ENCODE measurements around the gene KCNAB1. TPM values are rescaled to one million over a fixed set of nuclear protein-coding genes. Genes with fewer than 3 reads are reported as not detected.

The KCNAB1 gene
- total RNA-seq, 4 donors from 2014 or later: 10.9 to 17.1 (median 13.3) TPM

DNA sequence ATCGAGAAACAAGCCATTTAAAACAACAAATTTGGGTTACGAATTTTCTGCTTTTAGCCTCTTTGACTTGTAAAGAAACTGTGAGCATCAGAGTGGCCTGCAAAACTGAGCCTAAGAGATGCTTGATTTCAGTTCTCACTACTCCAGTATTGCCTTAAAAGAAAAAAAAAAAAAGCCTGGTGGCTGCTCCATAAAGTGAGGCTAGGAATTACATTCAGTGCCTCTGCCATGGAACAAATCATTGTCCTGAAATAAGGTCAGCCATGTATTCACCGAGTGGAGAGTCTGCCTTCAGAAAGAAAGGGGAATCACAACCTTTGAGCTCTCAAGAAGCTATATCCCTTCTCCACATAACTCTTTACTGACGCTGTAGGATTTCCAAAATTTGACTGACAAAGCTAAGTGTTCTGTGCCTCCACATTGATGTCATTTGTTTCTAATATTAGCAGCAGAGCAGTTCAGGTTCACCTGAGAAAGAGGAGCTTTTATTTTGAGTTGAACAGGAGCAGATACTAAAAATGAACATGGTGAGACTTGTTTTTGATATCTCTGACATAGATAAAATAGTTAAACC is 297.3 kb downstream of the KCNAB1 start:
- TF ChIP-seq, protein P1, sequence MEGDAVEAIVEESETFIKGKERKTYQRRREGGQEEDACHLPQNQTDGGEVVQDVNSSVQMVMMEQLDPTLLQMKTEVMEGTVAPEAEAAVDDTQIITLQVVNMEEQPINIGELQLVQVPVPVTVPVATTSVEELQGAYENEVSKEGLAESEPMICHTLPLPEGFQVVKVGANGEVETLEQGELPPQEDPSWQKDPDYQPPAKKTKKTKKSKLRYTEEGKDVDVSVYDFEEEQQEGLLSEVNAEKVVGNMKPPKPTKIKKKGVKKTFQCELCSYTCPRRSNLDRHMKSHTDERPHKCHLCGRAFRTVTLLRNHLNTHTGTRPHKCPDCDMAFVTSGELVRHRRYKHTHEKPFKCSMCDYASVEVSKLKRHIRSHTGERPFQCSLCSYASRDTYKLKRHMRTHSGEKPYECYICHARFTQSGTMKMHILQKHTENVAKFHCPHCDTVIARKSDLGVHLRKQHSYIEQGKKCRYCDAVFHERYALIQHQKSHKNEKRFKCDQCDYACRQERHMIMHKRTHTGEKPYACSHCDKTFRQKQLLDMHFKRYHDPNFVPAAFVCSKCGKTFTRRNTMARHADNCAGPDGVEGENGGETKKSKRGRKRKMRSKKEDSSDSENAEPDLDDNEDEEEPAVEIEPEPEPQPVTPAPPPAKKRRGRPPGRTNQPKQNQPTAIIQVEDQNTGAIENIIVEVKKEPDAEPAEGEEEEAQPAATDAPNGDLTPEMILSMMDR (IDR thresholded peaks at IDR 0.05; ENCODE audit: low read depth): no peak

- TF ChIP-seq, protein P1 (IDR thresholded peaks at IDR 0.05; ENCODE audit: low read depth): no peak
Measured at GRCh38 chr3:156418428-156418827, 298.1 kb downstream of the KCNAB1 start.

DNA sequence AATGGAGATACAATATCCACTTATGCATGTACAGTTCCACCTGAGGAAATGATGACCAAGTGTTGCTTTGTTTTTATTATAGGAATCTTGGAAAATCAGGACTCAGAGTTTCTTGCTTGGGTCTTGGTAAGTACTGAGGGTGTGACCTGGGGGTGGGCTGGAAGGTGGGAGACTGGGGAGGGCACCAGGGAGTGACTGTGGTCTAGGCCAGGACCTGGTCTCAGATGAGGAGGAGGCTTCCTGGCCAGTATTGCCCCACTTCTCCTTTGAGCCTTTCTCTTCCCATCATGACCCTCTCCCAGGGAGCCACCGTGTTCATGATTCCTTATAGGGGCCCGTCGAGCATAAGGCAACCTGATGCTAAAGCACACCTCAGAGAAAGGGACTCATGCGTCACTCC is 301.2 kb downstream of the KCNAB1 start:
- TF ChIP-seq, protein P1 (IDR thresholded peaks at IDR 0.05; ENCODE audit: low read depth): no peak

DNA sequence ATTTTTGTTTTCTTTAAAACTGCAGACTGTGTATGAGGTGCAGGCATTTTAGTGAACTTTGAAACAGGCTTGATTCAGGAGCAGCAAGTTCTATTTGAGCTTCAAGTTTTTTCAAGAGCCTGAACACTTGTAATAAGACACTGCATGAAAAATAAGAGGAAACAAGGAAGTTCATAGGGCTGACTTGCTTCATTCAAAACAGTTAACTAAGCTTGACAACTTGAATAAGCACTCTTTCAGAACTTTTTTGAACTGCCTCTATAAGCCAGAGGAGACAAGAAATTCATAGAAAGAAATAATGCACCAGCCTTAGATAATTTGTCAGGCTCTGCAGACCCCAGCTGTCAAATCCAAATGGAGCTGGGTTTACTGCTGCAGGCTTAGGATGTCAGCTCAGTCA is 304.4 kb downstream of the KCNAB1 start:
- TF ChIP-seq, protein P1 (IDR thresholded peaks at IDR 0.05; ENCODE audit: low read depth): no peak

DNA sequence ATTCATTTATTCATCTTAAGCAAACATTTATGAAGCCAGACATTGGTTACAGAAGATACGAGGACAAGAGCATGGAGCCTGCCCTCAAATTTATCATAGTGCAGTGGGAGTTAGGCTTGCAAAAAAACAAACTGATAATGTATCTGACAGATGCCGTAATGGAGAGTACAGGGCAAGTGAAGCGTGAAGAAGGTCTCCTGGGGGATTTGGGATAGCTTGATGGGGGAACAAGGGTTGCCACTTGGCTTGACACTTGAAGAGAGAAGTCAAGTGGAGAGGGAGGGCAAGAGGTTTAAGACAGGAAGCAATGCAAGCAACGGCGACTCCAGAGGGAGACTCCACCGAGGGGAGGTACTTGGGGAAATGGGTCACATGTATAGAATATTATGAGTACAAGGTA is 305.3 kb downstream of the KCNAB1 start:
- TF ChIP-seq, protein P1 (IDR thresholded peaks at IDR 0.05; ENCODE audit: low read depth): no peak

DNA sequence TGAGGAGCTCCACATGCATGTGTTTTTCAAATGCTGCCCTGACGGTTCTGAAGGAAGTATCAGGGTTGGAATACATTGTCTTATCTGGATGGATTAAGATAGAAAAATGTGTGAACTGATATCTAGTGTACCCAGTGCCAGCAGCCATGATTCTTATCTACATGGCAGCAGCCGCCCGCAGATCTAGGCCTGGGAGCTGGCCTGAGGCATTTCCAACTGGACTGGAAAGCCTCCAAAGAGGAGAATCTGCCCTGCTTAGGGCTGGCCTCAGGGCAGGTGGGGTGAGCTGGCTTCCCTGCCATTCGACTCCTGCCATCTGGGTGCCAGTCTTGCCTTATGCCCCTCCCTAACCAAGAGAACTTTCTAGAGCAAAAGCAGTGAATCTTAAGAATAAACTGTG is 308.7 kb downstream of the KCNAB1 start:
- TF ChIP-seq, protein P1 (IDR thresholded peaks at IDR 0.05; ENCODE audit: low read depth): no peak

DNA sequence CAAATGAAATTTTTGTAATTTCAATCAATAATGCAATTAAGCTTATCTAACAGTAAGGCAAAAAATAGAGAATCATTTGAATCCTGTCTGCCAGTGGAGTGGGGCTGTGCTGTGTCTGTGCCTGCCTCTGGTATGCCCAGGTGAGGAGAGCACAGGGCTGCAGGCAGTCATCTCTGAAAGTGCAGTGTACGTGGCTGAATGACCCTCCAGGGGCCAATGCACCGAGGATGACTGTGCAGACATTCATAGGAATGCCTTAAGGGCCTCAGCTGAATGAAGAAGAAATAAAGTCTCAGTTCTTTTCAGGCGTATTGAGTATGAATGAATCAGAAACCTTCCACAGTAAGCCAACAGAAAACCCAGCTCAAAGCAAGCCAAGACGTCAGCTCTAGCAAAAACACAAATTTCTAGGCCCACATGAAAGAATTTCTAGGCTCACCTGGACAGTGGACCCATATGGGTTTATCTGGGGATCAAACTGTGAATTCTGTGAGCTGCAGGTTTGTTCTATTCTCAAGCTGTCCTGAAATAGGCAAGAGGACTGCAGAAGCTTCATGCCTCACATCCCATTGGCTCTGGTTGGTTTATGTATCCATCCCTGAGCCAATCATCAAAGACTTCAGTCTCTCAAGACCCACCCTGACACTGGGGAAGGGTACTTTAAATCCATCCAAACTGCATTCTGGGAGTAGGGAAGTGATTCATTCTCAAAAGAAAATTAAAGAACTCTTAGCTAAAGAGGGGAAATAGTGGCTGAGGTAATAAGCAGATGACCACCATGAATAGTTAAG is 311.2 kb downstream of the KCNAB1 start:
- TF ChIP-seq, protein P1 (IDR thresholded peaks at IDR 0.05; ENCODE audit: low read depth): no peak

All from subcutaneous adipose tissue (tissue), 4 donors.